Esophagus (tissue), 2 donors: ENCODE measurements around the gene BBS5. TPM values are rescaled to one million over a fixed set of nuclear protein-coding genes. Genes with fewer than 3 reads are reported as not detected.

ENCODE experiments used
- H3K27ac ChIP-seq, 2 donors: one replicate each; pipeline ENCODE4 v1.5.1; 2013; ENCODE audit warnings: low read depth in 2 of 2, mild to moderate bottlenecking in 2 of 2, inconsistent platforms in 1 of 2, low read length in 1 of 2, moderate library complexity in 1 of 2
- H3K27me3 ChIP-seq, 2 donors: one replicate each; pipeline ENCODE4 v1.6.1; 2013; ENCODE audit warnings: low read length in 2 of 2, control low read depth in 1 of 2, mild to moderate bottlenecking in 1 of 2; ENCODE audit not compliant: insufficient read depth in 2 of 2, control insufficient read depth in 1 of 2
- H3K36me3 ChIP-seq, 2 donors: one replicate each; pipeline ENCODE4 v1.6.1; 2013; ENCODE audit warnings: low read length in 1 of 2; ENCODE audit not compliant: control insufficient read depth in 2 of 2, insufficient read depth in 2 of 2
- H3K4me1 ChIP-seq, 2 donors: one replicate each; pipeline ENCODE4 v1.6.1; 2013; ENCODE audit warnings: low read length in 1 of 2; ENCODE audit not compliant: control insufficient read depth in 2 of 2, insufficient read depth in 2 of 2
- H3K4me3 ChIP-seq, 2 donors: one replicate each; pipeline ENCODE4 v1.5.1; 2013; ENCODE audit warnings: low read length in 2 of 2, mild to moderate bottlenecking in 2 of 2, low read depth in 1 of 2, moderate library complexity in 1 of 2
- H3K9me3 ChIP-seq, 2 donors: one replicate each; pipeline ENCODE4 v1.6.1; 2013; ENCODE audit warnings: mild to moderate bottlenecking in 2 of 2, low read depth in 1 of 2, low read length in 1 of 2, moderate library complexity in 1 of 2; ENCODE audit not compliant: control insufficient read depth in 2 of 2, insufficient read depth in 1 of 2
- WGBS, 2 donors: extraction: QIAGEN DNeasy Blood & Tissue Kit; methylation state at CpG; one replicate each; pipeline ENCODE4 v1.1.7; 2013; 5-methylcytosine and 5-hydroxymethylcytosine counted together
- polyA plus RNA-seq, 2 donors: library from polyadenylated mRNA; stranded (reverse); fragments of 200-250 nt; gene quantifications; one replicate each; pipeline ENCODE4 v1.2.3, GENCODE V29; 2013
- donor health status: healthy with polysubstance abuse.
- donor health status: Bipolar disorder and iron deficiency.

BBS5 gene
- polyA plus RNA-seq, 2 donors = 2.3 to 3.0 TPM

- Histone ChIP-seq H3K36me3 (no peaks in the 10 kb centered on the region), H3K4me3 (no peak overlapping the region), H3K4me1 (no peaks in the 10 kb centered on the region), H3K27me3 (no peaks in the 10 kb centered on the region), H3K27ac (no peak overlapping the region), H3K9me3 (no peaks in the 10 kb centered on the region)
- WGBS, 2 donors = 72 to 86% methylated on average over 1 of the region's 1 CpG
Observed at GRCh38 chr2:169461143-169461542, 18.2 kb upstream of the BBS5 start.

- Histone ChIP-seq H3K4me3 (no peak overlapping the region), H3K27ac (no peak overlapping the region), H3K27me3 (no peaks in the 10 kb centered on the region), H3K4me1 (no peaks in the 10 kb centered on the region), H3K36me3 (no peaks in the 10 kb centered on the region), H3K9me3 (no peaks in the 10 kb centered on the region)
- 34 to 41% methylated on average over 4 of the region's 4 CpGs for WGBS, 2 donors
Observed at GRCh38 chr2:169462896-169463695, 16.2 kb upstream of the BBS5 start.

- Histone ChIP-seq H3K27me3 (no peaks in the 10 kb centered on the region), H3K36me3 (no peaks in the 10 kb centered on the region), H3K4me1 (no peaks in the 10 kb centered on the region), H3K4me3 (no peak overlapping the region), H3K9me3 (no peaks in the 10 kb centered on the region), H3K27ac (no peak overlapping the region)
- 89 to 98% methylated on average over 1 of the region's 1 CpG for WGBS, 2 donors
Observed at GRCh38 chr2:169464466-169464865, 14.8 kb upstream of the BBS5 start.

GRCh38 chr2:169464882-169465281 is 14.4 kb upstream of the BBS5 start:
- 44 to 64% methylated on average over 2 of the region's 2 CpGs for WGBS, 2 donors
- no peaks in the 10 kb centered on the region for H3K9me3 ChIP-seq
- H3K27me3 ChIP-seq = no peaks in the 10 kb centered on the region
- no peaks in the 10 kb centered on the region for H3K36me3 ChIP-seq
- no peaks in the 10 kb centered on the region for H3K4me1 ChIP-seq
- no peak overlapping the region for H3K27ac ChIP-seq
- no peak overlapping the region for H3K4me3 ChIP-seq

GRCh38 chr2:169468841-169469240 is 10.5 kb upstream of the BBS5 start:
- H3K36me3 ChIP-seq = no peaks in the 10 kb centered on the region
- no peaks in the 10 kb centered on the region for H3K27me3 ChIP-seq
- H3K27ac ChIP-seq = no peak overlapping the region
- H3K9me3 ChIP-seq = no peaks in the 10 kb centered on the region
- no peak overlapping the region for H3K4me3 ChIP-seq
- WGBS, 2 donors = 95 to 100% methylated on average over 1 of the region's 1 CpG
- no peaks in the 10 kb centered on the region for H3K4me1 ChIP-seq

GRCh38 chr2:169469952-169470572 is 9.2 kb upstream of the BBS5 start:
- Histone ChIP-seq H3K27ac (no peak overlapping the region), H3K27me3 (no peaks in the 10 kb centered on the region), H3K4me1 (no peaks in the 10 kb centered on the region), H3K36me3 (no peaks in the 10 kb centered on the region), H3K9me3 (no peaks in the 10 kb centered on the region), H3K4me3 (no peak overlapping the region)
- 73 to 77% methylated on average over 3 of the region's 3 CpGs for WGBS, 2 donors

GRCh38 chr2:169472249-169472648 is 7.0 kb upstream of the BBS5 start:
- H3K36me3 ChIP-seq = no peaks in the 10 kb centered on the region
- H3K27me3 ChIP-seq = no peaks in the 10 kb centered on the region
- H3K4me1 ChIP-seq = no peaks in the 10 kb centered on the region
- H3K9me3 ChIP-seq = no peaks in the 10 kb centered on the region
- WGBS, 2 donors = 68 to 69% methylated on average over 1 of the region's 1 CpG
- no peak overlapping the region for H3K4me3 ChIP-seq
- H3K27ac ChIP-seq = no peak overlapping the region

- peaks cover 0 to 7% of the 10 kb centered on the region in 2 donors for H3K4me1 ChIP-seq
- H3K4me3 ChIP-seq = no peak overlapping the region
- 69 to 72% methylated on average over 3 of the region's 3 CpGs for WGBS, 2 donors
- no peak overlapping the region for H3K27ac ChIP-seq
- no peaks in the 10 kb centered on the region for H3K9me3 ChIP-seq
- no peaks in the 10 kb centered on the region for H3K27me3 ChIP-seq
- no peaks in the 10 kb centered on the region for H3K36me3 ChIP-seq
Observed at GRCh38 chr2:169476459-169476858, 2.8 kb upstream of the BBS5 start.

- Histone ChIP-seq H3K27ac (no peak overlapping the region), H3K36me3 (peaks cover 0 to 4% of the 10 kb centered on the region in 2 donors), H3K4me1 (peaks cover 0 to 7% of the 10 kb centered on the region in 2 donors), H3K9me3 (no peaks in the 10 kb centered on the region), H3K4me3 (no peak overlapping the region), H3K27me3 (no peaks in the 10 kb centered on the region)
- WGBS, 2 donors = 68 to 74% methylated on average over 3 of the region's 3 CpGs
Observed at GRCh38 chr2:169478339-169478738, 955 bp upstream of the BBS5 start.
